ENCODE results near the gene NDUFS4. TPM values are rescaled to one million over a fixed set of nuclear protein-coding genes. Genes with fewer than 3 reads are reported as not detected.

Gene NDUFS4
- total RNA-seq, 2 donors from 2014 or later, result 29.8 to 39.6 TPM

DNA sequence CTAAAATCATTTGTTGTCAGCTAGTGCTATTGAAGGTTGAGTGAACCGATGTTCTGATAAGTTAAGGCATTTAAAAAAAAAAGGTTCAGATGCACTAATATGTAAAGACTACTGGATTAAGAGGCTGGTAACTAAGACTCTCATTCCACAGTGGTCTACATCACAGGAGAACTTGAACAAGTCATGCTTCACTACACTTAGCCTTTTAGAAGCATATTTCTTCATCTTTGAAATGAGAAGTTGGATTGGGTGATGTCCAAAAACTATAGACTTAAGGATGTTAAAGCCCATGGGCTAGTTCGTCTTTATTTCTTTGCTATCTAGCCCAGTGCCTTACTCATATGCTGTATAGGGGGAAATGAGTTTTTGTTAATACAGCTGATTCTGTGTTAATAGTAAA lies 107.2 kb downstream of the NDUFS4 start:
- TF ChIP-seq POLR2A (IDR thresholded peaks at IDR 0.05), result no peak
- TF ChIP-seq, protein P1, sequence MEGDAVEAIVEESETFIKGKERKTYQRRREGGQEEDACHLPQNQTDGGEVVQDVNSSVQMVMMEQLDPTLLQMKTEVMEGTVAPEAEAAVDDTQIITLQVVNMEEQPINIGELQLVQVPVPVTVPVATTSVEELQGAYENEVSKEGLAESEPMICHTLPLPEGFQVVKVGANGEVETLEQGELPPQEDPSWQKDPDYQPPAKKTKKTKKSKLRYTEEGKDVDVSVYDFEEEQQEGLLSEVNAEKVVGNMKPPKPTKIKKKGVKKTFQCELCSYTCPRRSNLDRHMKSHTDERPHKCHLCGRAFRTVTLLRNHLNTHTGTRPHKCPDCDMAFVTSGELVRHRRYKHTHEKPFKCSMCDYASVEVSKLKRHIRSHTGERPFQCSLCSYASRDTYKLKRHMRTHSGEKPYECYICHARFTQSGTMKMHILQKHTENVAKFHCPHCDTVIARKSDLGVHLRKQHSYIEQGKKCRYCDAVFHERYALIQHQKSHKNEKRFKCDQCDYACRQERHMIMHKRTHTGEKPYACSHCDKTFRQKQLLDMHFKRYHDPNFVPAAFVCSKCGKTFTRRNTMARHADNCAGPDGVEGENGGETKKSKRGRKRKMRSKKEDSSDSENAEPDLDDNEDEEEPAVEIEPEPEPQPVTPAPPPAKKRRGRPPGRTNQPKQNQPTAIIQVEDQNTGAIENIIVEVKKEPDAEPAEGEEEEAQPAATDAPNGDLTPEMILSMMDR (IDR thresholded peaks at IDR 0.05), result no peak
- H3K4me1 ChIP-seq, result no peaks in the 10 kb centered on the region
- ATAC-seq (no peak), DNase-seq (no peak)
- no peaks in the 10 kb centered on the region for H3K27me3 ChIP-seq
- no peak overlapping the region for H3K4me3 ChIP-seq
- 93 to 97% methylated on average over 2 of the region's 2 CpGs for WGBS, 2 donors
- no peaks in the 10 kb centered on the region for H3K36me3 ChIP-seq (replicated peaks in 1 of 2; ENCODE audit: insufficient read depth in 1 of 2, low read depth in 2 of 2)
- no peak overlapping the region for H3K27ac ChIP-seq
- intact Hi-C loops (cut with DNase I), result no loop called here
- no peaks in the 10 kb centered on the region for H3K9me3 ChIP-seq

DNA sequence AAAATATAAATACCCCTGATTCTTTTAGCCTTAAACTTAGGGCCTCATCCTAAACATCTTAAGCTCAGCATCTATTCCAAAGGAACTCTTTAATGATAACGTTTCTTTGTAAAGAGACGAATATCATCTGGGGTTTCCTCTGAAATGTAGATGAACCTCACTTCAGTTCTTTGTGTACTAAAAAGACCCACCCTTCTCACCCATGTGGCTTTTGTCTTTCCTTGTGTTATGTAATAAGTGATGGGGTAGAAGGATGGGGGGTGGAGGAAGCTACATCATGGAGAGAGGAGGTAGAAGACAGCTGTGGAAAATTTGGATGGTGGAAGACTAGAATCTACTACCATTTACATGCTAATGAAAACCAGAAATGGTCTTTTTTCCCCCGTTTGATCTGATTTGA lies 111.0 kb downstream of the NDUFS4 start:
- intact Hi-C loops (cut with DNase I), result no loop called here
- WGBS, 2 donors, result 80 to 82% methylated on average over 3 of the region's 3 CpGs
- Histone ChIP-seq H3K27ac (no peak overlapping the region), H3K4me3 (no peak overlapping the region), H3K27me3 (no peaks in the 10 kb centered on the region), H3K36me3 (replicated peaks in 1 of 2; ENCODE audit: insufficient read depth in 1 of 2, low read depth in 2 of 2) (no peaks in the 10 kb centered on the region), H3K4me1 (no peaks in the 10 kb centered on the region), H3K9me3 (no peaks in the 10 kb centered on the region)
- DNase-seq (no peak), ATAC-seq (no peak)
- TF ChIP-seq POLR2A (IDR thresholded peaks at IDR 0.05), result no peak

DNA sequence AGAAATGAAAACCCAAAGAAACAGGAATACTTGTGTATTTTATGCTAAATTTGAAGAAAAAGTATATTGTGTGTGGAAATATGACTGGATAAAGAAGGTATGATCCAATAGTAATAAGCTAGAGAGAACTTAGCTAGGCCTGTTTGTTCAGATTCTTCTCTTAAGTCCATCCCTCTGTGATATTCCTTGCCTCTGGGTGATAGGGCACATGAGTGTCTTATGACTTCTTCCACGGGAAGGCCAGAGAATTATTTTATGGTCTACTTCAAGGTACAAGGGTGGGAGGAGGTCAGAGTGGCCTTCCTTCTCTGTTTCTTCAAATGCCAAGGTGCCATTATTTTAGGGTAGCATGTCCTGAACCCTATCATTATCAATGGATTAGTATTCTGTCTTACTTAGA lies 113.7 kb downstream of the NDUFS4 start:
- no peak overlapping the region for H3K4me3 ChIP-seq
- DNase-seq (no peak), ATAC-seq (no peak)
- H3K27me3 ChIP-seq, result no peaks in the 10 kb centered on the region
- intact Hi-C loops (cut with DNase I), result no loop called here
- no peaks in the 10 kb centered on the region for H3K36me3 ChIP-seq (replicated peaks in 1 of 2; ENCODE audit: insufficient read depth in 1 of 2, low read depth in 2 of 2)
- no peaks in the 10 kb centered on the region for H3K9me3 ChIP-seq
- no peaks in the 10 kb centered on the region for H3K4me1 ChIP-seq
- no peak overlapping the region for H3K27ac ChIP-seq
- TF ChIP-seq, protein P1 (IDR thresholded peaks at IDR 0.05), result no peak
- TF ChIP-seq POLR2A (IDR thresholded peaks at IDR 0.05), result no peak
- 94 to 100% methylated on average over 1 of the region's 1 CpG for WGBS, 2 donors

DNA sequence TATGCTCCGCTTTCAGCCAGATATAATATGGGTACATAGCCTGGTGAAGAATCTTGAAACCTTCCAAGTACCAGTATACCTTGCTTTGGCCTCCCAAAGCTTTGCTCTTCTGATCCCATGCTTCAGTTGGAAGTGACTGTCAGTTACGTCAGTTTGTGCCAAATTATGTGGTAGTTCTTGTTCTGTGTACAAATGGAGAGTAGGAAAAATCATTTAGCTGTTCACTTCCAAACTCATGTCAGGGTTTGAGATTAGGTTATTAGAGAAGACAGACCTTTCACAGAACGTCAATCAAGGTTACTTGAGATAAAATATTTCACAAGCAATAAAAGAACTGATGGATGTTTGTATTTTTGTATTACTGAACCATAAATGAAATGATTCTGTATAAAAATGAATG lies 117.2 kb downstream of the NDUFS4 start:
- no peaks in the 10 kb centered on the region for H3K9me3 ChIP-seq
- no peak overlapping the region for H3K4me3 ChIP-seq
- ATAC-seq (no peak), DNase-seq (no peak)
- intact Hi-C loops (cut with DNase I), result no loop called here
- TF ChIP-seq, protein P1 (IDR thresholded peaks at IDR 0.05), result no peak
- TF ChIP-seq POLR2A (IDR thresholded peaks at IDR 0.05), result no peak
- H3K36me3 ChIP-seq (replicated peaks in 1 of 2; ENCODE audit: insufficient read depth in 1 of 2, low read depth in 2 of 2), result no peaks in the 10 kb centered on the region
- no peaks in the 10 kb centered on the region for H3K4me1 ChIP-seq
- H3K27me3 ChIP-seq, result no peaks in the 10 kb centered on the region
- WGBS, 2 donors, result 64% methylated on average over 3 of the region's 3 CpGs
- no peak overlapping the region for H3K27ac ChIP-seq

DNA sequence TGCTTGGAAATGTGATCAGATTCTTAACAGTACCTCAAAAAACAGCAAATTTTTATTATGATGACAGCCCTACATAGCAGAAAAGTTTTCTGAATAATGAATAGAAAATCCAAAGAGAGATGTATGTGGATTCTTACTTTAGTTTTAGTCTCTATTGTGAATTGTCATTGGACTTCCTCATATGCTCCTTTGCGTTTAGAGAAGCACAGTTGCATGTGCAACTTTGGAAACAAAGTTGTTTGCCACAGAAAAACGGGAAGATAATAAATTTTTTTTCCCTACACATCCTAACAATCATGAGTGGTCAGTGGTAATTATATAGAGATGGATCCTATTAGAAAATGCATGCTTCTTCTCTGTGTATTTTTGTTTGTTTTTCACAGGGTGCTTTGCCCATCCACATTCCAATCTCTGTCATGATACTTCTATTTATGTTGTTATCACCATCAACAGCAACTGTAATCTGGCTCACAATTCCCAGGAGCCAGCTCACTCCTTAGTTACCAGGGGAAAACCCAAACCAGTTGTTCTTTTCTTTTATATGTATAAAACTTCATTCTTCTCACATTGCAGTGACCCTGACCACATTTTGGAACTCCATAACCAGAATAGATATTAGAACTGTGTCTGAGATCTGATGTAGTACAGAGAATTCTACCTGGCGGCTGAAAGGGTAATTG lies 118.7 kb downstream of the NDUFS4 start:
- intact Hi-C loops (cut with DNase I), result no loop called here
- ATAC-seq, result no peak
- WGBS, 2 donors, result 77 to 86% methylated on average over 3 of the region's 3 CpGs
- Histone ChIP-seq H3K4me1 (no peaks in the 10 kb centered on the region), H3K9me3 (no peaks in the 10 kb centered on the region), H3K27me3 (no peaks in the 10 kb centered on the region), H3K36me3 (replicated peaks in 1 of 2; ENCODE audit: insufficient read depth in 1 of 2, low read depth in 2 of 2) (peaks cover 0 to 2% of the 10 kb centered on the region in 2 donors), H3K27ac (no peak overlapping the region), H3K4me3 (no peak overlapping the region)
- TF ChIP-seq, protein P1 (IDR thresholded peaks at IDR 0.05), result no peak
- TF ChIP-seq POLR2A (IDR thresholded peaks at IDR 0.05), result no peak
- DNase-seq, result no peak
